Activated gamma-delta T cell (primary cell): Measurements from ENCODE around the gene HBA2.
"Not testable (repeated sequence)": the region's sequence is repeated elsewhere in the genome, so short reads cannot be mapped to it uniquely, and the experiment has no call there.

ENCODE experiments used
- DNase-seq: peaks from one replicate; lab custom pipeline; 2025; lab: John Stamatoyannopoulos, UW
- total RNA-seq, 2 donors: gene quantifications; one replicate each; lab custom pipeline; 2026; lab: John Stamatoyannopoulos, UW

HBA2 gene
- 0 reads per million in 2 donors for total RNA-seq

GRCh38 chr16:172374-172941 is at the start of gene HBA2:
HBA2 (plus strand) TSS chr16:172876; CDS start chr16:172913, 37 bp downstream.
- DNase-seq, result not testable (repeated sequence)

DNA sequence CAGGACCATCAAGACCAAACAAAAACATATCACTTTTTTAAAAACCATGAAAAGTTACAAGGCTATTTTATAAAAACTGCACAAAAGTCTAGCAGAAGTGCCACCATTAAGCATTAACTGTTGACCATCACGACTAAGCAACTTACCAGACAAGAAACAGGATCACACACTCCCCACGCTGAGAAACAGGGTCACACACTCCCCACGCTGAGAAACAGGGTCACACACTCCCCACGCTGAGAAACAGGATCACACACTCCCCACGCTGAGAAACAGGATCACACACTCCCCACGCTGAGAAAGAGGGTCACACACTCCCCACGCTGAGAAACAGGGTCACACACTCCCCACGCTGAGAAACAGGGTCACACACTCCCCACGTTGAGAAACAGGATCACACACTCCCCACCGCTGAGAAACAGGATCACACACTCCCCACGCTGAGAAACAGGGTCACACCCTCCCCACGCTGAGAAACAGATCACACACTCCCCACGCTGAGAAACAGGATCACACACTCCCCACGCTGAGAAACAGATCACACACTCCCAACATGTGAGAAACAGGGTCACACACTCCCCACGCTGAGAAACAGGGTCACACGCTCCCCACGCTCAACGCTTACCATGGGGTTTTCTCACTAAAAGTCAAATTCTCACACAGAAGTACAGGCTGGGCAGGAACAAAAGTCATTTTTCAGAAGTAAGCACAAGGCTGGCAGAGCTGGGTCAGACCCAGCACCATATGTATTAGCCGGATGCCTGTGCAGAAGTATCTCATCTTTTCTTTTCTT is 48.9 kb upstream of the HBA2 start:
- DNase-seq, result not testable (repeated sequence)

- DNase-seq, result no peak
Observed at GRCh38 chr16:125011-125410, 47.7 kb upstream of the HBA2 start.

DNA sequence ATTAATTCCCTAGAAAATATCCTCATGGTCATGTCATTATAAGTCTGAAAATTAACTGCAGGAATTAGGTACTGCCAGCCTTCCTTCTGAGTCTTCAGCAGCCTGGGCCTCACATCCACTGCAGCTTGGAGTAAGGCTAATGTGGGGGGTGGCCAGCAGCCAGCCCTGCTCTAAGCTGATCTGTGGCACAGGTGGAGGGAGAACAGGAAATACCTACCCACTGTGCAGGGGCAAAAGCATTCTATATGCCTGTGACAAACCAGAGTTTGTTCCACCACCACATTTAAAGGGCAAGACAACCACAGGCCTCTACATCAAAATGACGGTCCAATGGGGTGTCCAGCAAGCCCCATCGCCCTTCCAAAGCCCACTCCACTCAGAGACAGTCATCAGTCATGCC is 43.6 kb upstream of the HBA2 start:
- DNase-seq, result no peak

DNA sequence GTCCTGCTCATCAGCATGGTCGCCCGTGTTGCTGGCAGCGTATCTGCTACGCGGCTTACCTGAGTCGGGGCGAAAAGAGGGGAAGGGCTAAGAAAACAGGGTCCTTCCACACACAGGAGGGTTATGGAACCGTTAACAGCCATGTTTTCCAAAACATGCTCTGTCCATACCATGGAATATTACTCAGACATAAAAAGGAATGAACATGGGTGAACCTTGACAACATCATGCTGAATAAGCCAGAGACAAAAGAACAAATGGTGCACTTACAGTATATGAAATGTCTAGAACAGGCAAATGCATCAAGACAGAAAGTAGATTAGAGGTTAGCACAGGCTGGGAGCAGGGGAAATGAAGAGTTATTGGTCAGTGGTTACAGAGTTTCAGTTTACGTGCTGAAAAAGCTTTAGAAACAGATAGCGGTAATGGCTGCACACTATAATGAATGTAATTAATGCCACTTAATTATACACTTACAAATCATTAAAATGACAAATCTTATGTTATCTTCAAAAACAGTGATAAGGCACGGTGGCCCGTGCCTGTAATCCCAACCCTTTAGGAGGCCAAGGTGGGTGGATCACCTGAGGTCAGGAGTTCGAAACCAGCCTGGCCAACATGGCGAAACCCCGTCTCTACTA is 42.0 kb upstream of the HBA2 start:
- DNase-seq, result no peak

DNA sequence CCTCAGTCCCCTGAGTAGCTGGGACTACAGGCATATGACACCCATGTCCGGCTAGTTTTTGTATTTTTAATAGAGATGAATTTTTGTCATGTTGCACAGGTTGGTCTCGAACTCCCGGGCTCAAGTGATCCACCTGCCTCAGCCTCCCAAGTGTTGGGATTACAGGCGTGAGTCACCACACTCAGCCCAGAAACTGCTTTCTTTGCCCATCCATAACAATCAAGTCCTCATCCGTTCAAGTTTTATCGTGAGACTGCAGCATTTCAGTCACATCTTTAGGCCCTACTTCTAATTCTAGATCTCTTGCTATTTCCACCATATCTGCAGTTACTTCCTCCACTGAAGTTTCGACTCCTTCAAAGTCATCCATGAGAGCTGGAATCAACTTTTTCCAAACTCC is 40.6 kb upstream of the HBA2 start:
- DNase-seq, result no peak

DNA sequence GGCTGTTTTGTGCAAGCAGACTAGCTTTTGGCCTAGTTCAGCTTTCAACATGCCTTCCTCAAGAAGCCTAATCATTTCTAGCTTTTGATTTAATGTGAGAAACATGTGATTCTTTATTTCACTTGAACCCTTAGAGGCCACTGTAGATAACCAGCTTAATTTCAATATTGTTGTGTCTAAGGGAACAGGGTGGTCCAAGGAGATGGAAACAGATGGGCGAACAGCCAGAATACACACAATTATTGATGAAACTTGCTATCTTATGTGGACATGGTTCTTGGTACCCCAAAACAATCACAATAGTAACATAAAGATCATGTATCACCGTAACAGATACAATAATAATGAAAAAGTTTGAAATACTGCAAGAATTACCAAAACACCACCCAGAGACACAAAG is 39.0 kb upstream of the HBA2 start:
- DNase-seq, result no peak

- no peak for DNase-seq
Observed at GRCh38 chr16:138049-138417, 34.6 kb upstream of the HBA2 start.

GRCh38 chr16:140175-140857 is 32.4 kb upstream of the HBA2 start:
- no peak for DNase-seq

- no peak for DNase-seq
Observed at GRCh38 chr16:142405-142967, 30.2 kb upstream of the HBA2 start.

DNA sequence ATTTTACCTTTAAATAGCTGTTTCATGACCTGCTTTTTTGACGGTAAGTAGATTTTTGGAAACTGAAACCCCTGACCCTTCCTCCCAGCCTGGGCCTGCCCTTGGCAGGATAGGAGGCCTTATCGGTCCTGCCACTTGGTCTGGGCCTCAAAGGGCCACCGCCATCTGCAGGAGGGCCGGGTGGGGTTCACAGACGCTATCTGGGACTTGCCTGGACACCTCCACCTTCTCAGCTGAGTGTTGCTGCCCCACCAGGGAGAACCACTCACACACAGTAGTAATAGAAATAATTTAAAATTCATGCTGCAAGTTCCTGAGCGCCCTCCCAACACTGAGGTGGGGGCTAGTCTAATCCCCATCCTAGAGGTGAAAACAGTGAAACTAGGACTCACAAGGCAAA is 29.6 kb upstream of the HBA2 start:
- no peak for DNase-seq

DNA sequence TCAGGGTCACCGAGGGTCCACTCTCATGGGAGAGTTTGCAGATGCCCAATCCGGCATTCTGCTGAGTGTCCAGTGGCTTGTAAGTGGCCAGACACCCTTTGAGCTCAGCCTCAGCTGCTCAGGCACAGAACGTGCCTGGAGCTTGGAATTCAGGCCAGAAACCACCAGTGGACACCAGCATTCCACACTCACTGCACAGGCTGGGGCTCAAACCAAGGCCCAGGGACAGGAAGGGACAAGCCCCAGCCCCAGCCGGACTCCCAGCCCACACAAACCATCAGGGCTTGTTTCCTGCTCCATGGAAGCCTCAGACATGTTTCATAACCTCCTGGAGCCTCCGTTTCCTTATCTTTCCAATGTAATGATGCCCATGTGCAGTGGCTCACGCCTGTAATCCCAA is 29.2 kb upstream of the HBA2 start:
- DNase-seq, result no peak

- no peak for DNase-seq
Observed at GRCh38 chr16:144797-145252, 27.9 kb upstream of the HBA2 start.

- no peak for DNase-seq
Observed at GRCh38 chr16:146646-147045, 26.0 kb upstream of the HBA2 start.

GRCh38 chr16:149024-149660 is 23.5 kb upstream of the HBA2 start:
- no peak for DNase-seq

- DNase-seq, result no peak
Observed at GRCh38 chr16:152141-153128, 20.2 kb upstream of the HBA2 start, which contains the start of gene HBZ. HBZ (plus strand) TSS chr16:152644; CDS start chr16:152910, 266 bp downstream.

GRCh38 chr16:153129-153521 is 19.6 kb upstream of the HBA2 start:
- DNase-seq, result not testable (repeated sequence)

- not testable (repeated sequence) for DNase-seq
Observed at GRCh38 chr16:153550-154216, 19.0 kb upstream of the HBA2 start.

DNA sequence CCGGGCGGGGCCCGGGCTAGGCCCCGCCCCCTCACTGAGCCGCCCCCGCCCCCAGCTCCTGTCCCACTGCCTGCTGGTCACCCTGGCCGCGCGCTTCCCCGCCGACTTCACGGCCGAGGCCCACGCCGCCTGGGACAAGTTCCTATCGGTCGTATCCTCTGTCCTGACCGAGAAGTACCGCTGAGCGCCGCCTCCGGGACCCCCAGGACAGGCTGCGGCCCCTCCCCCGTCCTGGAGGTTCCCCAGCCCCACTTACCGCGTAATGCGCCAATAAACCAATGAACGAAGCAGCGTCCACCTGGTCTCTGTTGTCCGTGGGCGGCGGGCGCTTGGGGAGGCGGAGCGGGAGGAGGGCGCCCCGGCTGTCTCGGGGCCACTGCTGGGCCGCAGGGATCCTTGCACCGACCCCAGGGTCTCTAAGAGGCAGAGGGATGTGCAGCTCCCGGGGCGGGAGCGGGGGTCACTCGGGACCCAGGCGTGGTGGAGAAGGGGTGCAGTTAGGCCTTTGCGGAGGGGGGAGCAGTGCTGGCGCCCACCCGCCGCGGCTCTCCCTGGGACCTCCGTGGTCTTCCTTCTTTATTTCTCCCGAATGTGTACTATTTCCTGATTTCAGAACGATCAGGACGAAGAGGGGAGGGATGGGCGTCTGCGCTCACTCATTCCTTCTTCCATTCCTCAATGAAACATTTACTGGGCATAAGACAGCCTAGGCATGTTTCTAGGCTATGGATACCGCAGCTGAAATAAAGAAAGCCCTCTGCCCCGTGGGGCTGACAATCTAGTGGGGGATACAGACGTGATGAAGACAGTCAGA is 18.3 kb upstream of the HBA2 start:
- no peak for DNase-seq
